ENCODE results near the gene PAH. TPM values are rescaled to one million over a fixed set of nuclear protein-coding genes. Genes with fewer than 3 reads are reported as not detected.

PAH gene
- polyA plus RNA-seq, 1 of the 3 experiments (the other 2 are of a cell fraction): not detected

GRCh38 chr12:102883204-102883799, 33.7 kb downstream of the PAH start (continued):
- TF ChIP-seq, protein P1, sequence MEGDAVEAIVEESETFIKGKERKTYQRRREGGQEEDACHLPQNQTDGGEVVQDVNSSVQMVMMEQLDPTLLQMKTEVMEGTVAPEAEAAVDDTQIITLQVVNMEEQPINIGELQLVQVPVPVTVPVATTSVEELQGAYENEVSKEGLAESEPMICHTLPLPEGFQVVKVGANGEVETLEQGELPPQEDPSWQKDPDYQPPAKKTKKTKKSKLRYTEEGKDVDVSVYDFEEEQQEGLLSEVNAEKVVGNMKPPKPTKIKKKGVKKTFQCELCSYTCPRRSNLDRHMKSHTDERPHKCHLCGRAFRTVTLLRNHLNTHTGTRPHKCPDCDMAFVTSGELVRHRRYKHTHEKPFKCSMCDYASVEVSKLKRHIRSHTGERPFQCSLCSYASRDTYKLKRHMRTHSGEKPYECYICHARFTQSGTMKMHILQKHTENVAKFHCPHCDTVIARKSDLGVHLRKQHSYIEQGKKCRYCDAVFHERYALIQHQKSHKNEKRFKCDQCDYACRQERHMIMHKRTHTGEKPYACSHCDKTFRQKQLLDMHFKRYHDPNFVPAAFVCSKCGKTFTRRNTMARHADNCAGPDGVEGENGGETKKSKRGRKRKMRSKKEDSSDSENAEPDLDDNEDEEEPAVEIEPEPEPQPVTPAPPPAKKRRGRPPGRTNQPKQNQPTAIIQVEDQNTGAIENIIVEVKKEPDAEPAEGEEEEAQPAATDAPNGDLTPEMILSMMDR (IDR thresholded peaks at IDR 0.05): peak; percentile 86
- TF ChIP-seq REST (IDR thresholded peaks at IDR 0.05; ENCODE audit: low read depth, low read length): no peak
- TF ChIP-seq RFX5 (IDR thresholded peaks at IDR 0.05; ENCODE audit: low read length): no peak
- no peak for TF ChIP-seq FOSL2 (IDR thresholded peaks at IDR 0.05; ENCODE audit: borderline replicate concordance, low read depth)

DNA sequence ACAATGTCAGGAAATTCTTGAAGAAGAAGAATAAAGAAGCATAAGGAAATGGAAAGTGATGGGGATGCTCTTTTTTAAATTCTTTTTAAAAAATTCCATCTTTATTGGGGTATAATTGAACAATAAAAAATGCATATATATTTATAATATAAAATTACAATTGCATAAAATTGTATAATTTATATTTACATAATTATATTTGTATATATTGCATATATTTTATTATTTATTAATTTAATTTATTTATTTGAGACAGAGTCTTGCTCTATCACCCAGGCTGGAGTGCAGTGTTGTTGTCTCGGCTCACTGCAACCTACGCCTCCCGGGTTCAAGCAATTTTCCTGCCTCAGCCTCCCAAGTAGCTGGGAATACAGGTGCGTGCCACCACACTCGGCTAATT, 36.3 kb downstream of the PAH start:
- H3K9me3 ChIP-seq: no peaks in the 10 kb centered on the region
- H3K9me2 ChIP-seq: no peaks in the 10 kb centered on the region
- H3K9ac ChIP-seq: no peak overlapping the region
- peaks cover 0 to 2% of the 10 kb centered on the region in 2 experiments; a peak in 1 of 4 replicates for H3K4me1 ChIP-seq (ENCODE audit: control insufficient read depth in 1 of 2, insufficient read depth in 2 of 2, low read depth in 1 of 2, low read length in 1 of 2)
- CTCF ChIA-PET: no interaction called here
- no peak overlapping the region for H2AFZ ChIP-seq (ENCODE audit: low read depth)
- DNase-seq: no peak
- H3K4me3 ChIP-seq (ENCODE audit: low read depth in 2 of 2, low read length in 1 of 2): no peak overlapping the region
- POLR2A ChIA-PET: no interaction called here
- WGBS (ENCODE audit: low lambda C conversion rate): 52% methylated on average over 5 of the region's 5 CpGs
- H3K36me3 ChIP-seq (replicated peaks in 1 of 2; ENCODE audit: control insufficient read depth in 1 of 2, insufficient read depth in 2 of 2, low read length in 1 of 2): no peaks in the 10 kb centered on the region
- TF ChIP-seq GABPA (IDR thresholded peaks at IDR 0.05; ENCODE audit: low read depth): no peak
- no peak for TF ChIP-seq POLR2AphosphoS5 (IDR thresholded peaks at IDR 0.05; ENCODE audit: low read depth, low read length)
- no peak for TF ChIP-seq SMC3 (IDR thresholded peaks at IDR 0.05; ENCODE audit: low read depth, low read length)
- TF ChIP-seq RAD21 (IDR thresholded peaks at IDR 0.05; ENCODE audit: low read length): no peak
- TF ChIP-seq, protein P1 (IDR thresholded peaks at IDR 0.05): no peak
- TF ChIP-seq CHD2 (IDR thresholded peaks at IDR 0.05; ENCODE audit: low read length, partially characterized antibody): no peak
- TF ChIP-seq RFX5 (IDR thresholded peaks at IDR 0.05; ENCODE audit: low read length): no peak
- no peak for TF ChIP-seq MEF2A (IDR thresholded peaks at IDR 0.05; ENCODE audit: borderline replicate concordance, low read depth)
- TF ChIP-seq EP300 (IDR thresholded peaks at IDR 0.05; ENCODE audit: borderline replicate concordance in 1 of 2, low read depth in 1 of 2, low read length in 1 of 2): no peak
- no peak for TF ChIP-seq RCOR1 (IDR thresholded peaks at IDR 0.05; ENCODE audit: low read length)
- no peak for TF ChIP-seq NFIC (IDR thresholded peaks at IDR 0.05; ENCODE audit: borderline replicate concordance)
- no peaks in the 10 kb centered on the region for H4K20me1 ChIP-seq (ENCODE audit: insufficient read depth)
- no peaks in the 10 kb centered on the region for H3K27me3 ChIP-seq (ENCODE audit: insufficient read depth)
- no peaks in the 10 kb centered on the region for H3F3A ChIP-seq (replicated peaks; ENCODE audit: insufficient read depth)
- H3K27ac ChIP-seq (ENCODE audit: low read depth in 2 of 2, low read length in 1 of 2): no peak overlapping the region
- H3K4me2 ChIP-seq: no peak overlapping the region
- H3K79me2 ChIP-seq (ENCODE audit: insufficient read depth): no peaks in the 10 kb centered on the region

Data from SK-N-SH (cell line).